Stomach smooth muscle (tissue), 2 donors: ENCODE measurements around the gene COPS2.
"Not testable (repeated sequence)": the region's sequence is repeated elsewhere in the genome, so short reads cannot be mapped to it uniquely, and the experiment has no call there.

Experiments used
- H3K27ac ChIP-seq: one replicate; pipeline ENCODE4 v1.7.0; 2013; ENCODE audit warnings: mild to moderate bottlenecking, low read length, inconsistent platforms
- H3K27me3 ChIP-seq, 2 donors: one replicate each; pipeline ENCODE4 v1.7.0; 2013; ENCODE audit warnings: low read length in 2 of 2; ENCODE audit not compliant: insufficient read depth in 2 of 2, control insufficient read depth in 1 of 2
- H3K36me3 ChIP-seq, 2 donors: one replicate each; pipeline ENCODE4 v1.7.0; 2013; ENCODE audit warnings: low read length in 2 of 2; ENCODE audit not compliant: control insufficient read depth in 2 of 2, insufficient read depth in 2 of 2
- H3K4me1 ChIP-seq: one replicate; pipeline ENCODE4 v1.7.0; 2013; ENCODE audit warnings: low read length; ENCODE audit not compliant: control insufficient read depth, insufficient read depth
- H3K4me3 ChIP-seq, 2 donors: one replicate each; pipeline ENCODE4 v1.7.0; 2013; ENCODE audit warnings: low read length in 2 of 2
- H3K9ac ChIP-seq, 2 donors: one replicate each; pipeline ENCODE4 v1.7.0; 2013; ENCODE audit warnings: low read length in 2 of 2, mild to moderate bottlenecking in 1 of 2
- H3K9me3 ChIP-seq, 2 donors: one replicate each; pipeline ENCODE4 v1.7.0; 2013; ENCODE audit warnings: low read length in 2 of 2; ENCODE audit not compliant: control insufficient read depth in 2 of 2
- donor health status: healthy.
- donor health status: Pancreatic carcinoma.

The COPS2 gene

GRCh38 chr15:49079340-49080039 lies 75.9 kb downstream of the COPS2 start:
- H3K36me3 ChIP-seq = no peaks in the 10 kb centered on the region
- H3K9ac ChIP-seq = no peak overlapping the region
- peaks cover 0 to 2% of the 10 kb centered on the region in 2 donors for H3K27me3 ChIP-seq
- H3K27ac ChIP-seq = no peak overlapping the region
- no peaks in the 10 kb centered on the region for H3K4me1 ChIP-seq
- H3K9me3 ChIP-seq = no peaks in the 10 kb centered on the region
- H3K4me3 ChIP-seq = no peak overlapping the region

DNA sequence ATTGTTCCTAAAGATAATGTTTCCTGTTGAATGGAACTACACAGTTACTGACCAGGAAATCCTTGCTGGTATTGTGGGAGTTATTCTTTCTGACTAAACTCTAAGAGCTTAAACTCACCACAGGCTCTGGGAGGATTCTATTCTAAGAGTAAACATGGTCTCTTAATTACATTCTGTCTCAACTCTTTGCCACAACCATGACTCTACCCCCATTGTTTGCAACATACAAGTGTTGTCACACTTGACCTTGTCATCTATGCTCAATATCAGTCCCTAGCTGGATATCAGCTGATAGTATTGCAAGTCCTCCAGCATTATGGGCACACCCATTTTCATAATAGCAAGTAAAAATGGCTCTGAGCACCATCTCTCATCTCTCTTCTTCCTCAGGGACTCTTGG lies 79.5 kb downstream of the COPS2 start:
- no peak overlapping the region for H3K27ac ChIP-seq
- H3K9ac ChIP-seq = no peak overlapping the region
- no peaks in the 10 kb centered on the region for H3K36me3 ChIP-seq
- H3K4me1 ChIP-seq = no peaks in the 10 kb centered on the region
- no peak overlapping the region for H3K4me3 ChIP-seq
- H3K27me3 ChIP-seq = peaks cover 0 to 2% of the 10 kb centered on the region in 2 donors
- no peaks in the 10 kb centered on the region for H3K9me3 ChIP-seq

DNA sequence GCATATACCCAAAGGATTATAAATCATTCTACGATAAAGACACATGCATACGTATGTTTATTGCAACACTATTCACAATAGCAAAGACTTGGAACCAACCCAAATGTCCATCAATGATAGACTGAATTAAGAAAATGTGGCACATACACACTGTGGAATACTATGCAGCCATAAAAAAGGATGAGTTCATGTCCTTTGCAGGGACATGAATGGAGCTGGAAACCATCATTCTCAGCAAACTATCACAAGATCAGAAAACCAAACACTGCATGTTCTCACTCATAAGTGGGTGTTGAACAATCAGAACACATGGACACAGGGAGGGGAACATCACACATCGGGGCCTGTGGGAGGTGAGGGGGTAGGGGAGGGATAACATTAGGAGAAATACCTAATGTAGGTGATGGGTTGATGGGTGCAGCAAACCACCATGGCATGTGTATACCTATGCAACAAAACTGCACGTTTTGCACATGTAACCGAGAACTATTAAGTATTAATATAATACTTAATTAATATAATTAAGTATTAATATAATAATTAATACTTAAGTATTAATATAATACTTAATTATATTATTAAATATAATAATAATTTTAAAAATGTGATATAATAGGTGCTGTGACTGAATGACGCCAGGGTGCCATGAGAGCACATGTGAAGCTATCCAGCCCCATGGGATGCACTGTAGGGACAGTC lies 80.7 kb downstream of the COPS2 start:
- not testable (repeated sequence) for H3K4me1 ChIP-seq, H3K27me3 ChIP-seq, H3K9ac ChIP-seq, H3K4me3 ChIP-seq, H3K27ac ChIP-seq, H3K36me3 ChIP-seq, H3K9me3 ChIP-seq
